GDM1 (cell line): Measurements from ENCODE around the gene CMTM1.
"Not testable (repeated sequence)": the region's sequence is repeated elsewhere in the genome, so short reads cannot be mapped to it uniquely, and the experiment has no call there.

ENCODE experiments used
- DNase-seq: peaks from one replicate; lab custom pipeline; 2025; lab: John Stamatoyannopoulos, UW

The CMTM1 gene

GRCh38 chr16:66592241-66592640 lies 26.0 kb downstream of the CMTM1 start:
- DNase-seq, result no peak

GRCh38 chr16:66592814-66593213 lies 26.6 kb downstream of the CMTM1 start:
- no peak for DNase-seq

GRCh38 chr16:66594739-66595138 lies 28.5 kb downstream of the CMTM1 start:
- DNase-seq, result no peak

- DNase-seq, result not testable (repeated sequence)
Measured at GRCh38 chr16:66596559-66596958, 30.3 kb downstream of the CMTM1 start.

- DNase-seq, result no peak
Measured at GRCh38 chr16:66596986-66597848, 31.0 kb downstream of the CMTM1 start.

- no peak for DNase-seq
Measured at GRCh38 chr16:66598111-66598510, 31.9 kb downstream of the CMTM1 start.

- no peak for DNase-seq
Measured at GRCh38 chr16:66599726-66600125, 33.5 kb downstream of the CMTM1 start.

- DNase-seq, result no peak
Measured at GRCh38 chr16:66600477-66600876, 34.2 kb downstream of the CMTM1 start.

- no peak for DNase-seq
Measured at GRCh38 chr16:66601471-66601870, 35.2 kb downstream of the CMTM1 start.

- DNase-seq, result peak; percentile 60
Measured at GRCh38 chr16:66603537-66604375, 37.5 kb downstream of the CMTM1 start.

GRCh38 chr16:66604376-66605176 lies 38.3 kb downstream of the CMTM1 start, which contains the start of gene CMTM3:
Gene CMTM3 (plus strand): TSS chr16:66604704. CDS start chr16:66604806, 102 bp downstream.
- DNase-seq, result peak; percentile 32

GRCh38 chr16:66605177-66605978 lies 39.1 kb downstream of the CMTM1 start:
- no peak for DNase-seq

GRCh38 chr16:66605979-66606751 lies 39.9 kb downstream of the CMTM1 start:
- no peak for DNase-seq

GRCh38 chr16:66608241-66609138 lies 42.3 kb downstream of the CMTM1 start:
- peak; percentile 66 for DNase-seq

GRCh38 chr16:66609139-66609510 lies 42.9 kb downstream of the CMTM1 start:
- DNase-seq, result no peak

GRCh38 chr16:66610111-66610820 lies 44.0 kb downstream of the CMTM1 start:
- DNase-seq, result no peak

GRCh38 chr16:66611911-66612310 lies 45.7 kb downstream of the CMTM1 start:
- DNase-seq, result not testable (repeated sequence)

- no peak for DNase-seq
Measured at GRCh38 chr16:66612422-66612821, 46.2 kb downstream of the CMTM1 start.
